A204.1 (cell line): ENCODE measurements around the gene MARS1.

Experiments
- FAIRE-seq: peaks from 2 replicates; lab custom pipeline; 2012; peaks lifted over from hg19 to GRCh38; lab: Jason Lieb, UNC

MARS1 gene

DNA sequence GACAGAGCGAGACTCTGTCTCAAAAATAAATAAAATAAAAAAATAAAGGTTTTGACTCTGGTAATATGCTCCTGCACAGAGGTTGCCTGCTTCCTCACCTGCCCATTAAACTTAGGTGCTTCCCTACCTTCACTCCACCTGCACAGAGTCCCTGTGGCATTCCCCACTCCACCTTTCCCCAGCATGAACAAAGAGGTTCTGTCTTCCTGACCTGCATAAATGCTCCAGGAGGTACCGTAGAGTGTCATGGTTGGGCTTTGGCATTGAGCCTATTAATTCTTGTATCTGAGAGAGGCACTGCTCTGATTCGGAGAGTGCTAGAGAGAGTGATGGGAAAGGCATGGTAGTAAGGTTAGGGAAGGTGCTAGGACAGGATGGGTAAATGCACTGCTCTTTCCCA, 14.5 kb upstream of the MARS1 start:
- FAIRE-seq, result no peak

DNA sequence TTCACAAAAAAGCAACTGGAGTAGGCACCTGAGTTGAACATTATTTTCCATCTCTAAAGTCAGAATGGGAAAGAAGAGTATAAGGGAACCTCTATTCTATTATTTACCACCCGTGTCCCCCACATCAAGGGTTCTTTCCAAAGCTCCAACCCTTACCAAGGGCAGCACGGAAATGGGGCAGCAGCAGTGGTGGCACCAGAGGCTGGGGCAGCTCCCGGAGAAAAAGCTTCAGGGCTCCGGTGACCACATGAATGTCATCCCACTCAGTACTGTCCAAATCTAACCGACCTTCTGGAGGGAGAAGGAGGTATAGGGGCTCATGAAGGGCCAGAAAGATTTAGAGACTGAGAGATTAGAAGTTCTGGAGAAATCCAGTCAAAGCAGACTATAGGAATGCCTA, 14.0 kb upstream of the MARS1 start:
- FAIRE-seq, result no peak

DNA sequence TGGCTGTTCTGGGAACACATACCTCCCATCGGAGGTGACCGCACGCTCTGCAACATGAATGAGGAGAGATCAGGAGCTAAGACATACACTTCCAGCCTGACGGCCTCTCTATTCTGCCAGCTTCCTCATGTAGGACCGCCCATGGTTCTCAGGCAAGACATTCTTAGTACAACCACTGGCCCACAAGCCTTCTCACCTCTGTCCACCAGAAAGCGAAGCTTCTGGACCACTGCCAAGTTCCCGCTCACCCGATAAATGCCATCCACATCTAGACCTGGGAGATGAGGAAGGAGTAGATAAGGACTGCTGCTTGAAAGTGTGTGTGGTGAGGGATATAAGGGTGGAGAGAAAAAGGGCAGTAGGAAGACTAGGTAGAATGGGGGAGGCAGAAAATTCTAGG, 13.4 kb upstream of the MARS1 start:
- no peak for FAIRE-seq

DNA sequence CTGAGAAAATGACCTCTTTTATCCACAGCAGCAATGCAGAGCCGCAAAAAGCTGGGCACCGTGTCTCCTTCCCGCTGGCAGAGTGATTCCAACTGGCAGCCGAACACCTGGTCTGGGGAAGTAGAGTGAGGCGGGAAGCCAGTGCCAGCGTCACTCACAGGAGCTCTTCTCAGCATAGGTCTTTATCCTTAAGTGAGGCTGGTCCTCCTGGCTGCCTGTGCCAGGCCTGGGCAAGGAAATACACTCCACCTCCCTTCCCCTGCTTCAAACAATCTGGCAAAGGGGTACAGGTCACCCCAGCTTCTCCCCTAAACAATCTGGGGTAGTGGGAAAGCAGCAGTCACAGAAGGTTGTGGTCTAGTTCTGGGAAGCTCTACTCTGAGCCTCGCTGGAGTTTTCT, 13.0 kb upstream of the MARS1 start:
- FAIRE-seq, result no peak

DNA sequence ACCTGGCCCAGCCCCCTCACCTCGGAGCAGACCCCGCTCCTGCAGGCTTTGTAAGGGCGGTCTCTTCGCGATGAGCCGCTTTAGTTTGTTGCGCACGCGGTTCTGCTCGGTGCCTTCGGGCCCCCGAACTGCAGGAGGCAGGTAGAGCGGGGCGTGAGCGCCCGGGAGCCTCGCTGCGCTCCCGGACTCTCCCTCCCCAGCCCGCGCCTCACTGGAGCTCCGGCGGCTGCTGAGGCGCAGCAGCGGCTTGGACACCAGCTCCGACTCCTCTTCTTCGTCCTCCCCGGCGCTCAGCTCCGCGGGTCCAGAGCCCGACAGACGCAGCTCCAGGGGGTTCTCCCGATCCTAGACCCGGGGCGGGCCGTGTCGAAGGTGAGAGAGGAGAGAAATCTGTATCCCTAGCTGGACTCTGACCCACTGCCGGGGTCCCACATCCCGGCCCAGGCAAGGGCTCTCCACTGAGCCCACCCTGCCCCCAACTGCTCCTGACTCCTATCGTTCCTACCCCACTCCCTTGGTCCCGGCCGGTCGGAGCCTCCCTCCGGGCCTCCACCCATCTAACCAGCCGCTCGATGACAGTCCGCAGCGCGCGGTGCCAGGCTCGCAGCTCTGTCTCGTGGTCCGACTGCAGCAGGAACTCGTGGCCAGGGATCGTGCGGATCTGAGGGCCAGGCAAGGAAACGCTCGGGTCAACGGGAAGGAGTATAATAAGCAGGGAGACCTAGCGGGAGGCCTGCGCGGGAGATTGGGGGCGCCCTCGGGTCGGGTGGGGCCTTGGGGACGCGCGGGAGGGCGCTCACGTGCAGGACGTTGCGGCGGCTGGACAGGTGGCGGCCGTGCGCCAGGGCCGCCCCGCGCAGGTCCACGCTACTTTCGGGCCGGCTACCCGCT, 12.4 kb upstream of the MARS1 start:
- FAIRE-seq, result no peak

DNA sequence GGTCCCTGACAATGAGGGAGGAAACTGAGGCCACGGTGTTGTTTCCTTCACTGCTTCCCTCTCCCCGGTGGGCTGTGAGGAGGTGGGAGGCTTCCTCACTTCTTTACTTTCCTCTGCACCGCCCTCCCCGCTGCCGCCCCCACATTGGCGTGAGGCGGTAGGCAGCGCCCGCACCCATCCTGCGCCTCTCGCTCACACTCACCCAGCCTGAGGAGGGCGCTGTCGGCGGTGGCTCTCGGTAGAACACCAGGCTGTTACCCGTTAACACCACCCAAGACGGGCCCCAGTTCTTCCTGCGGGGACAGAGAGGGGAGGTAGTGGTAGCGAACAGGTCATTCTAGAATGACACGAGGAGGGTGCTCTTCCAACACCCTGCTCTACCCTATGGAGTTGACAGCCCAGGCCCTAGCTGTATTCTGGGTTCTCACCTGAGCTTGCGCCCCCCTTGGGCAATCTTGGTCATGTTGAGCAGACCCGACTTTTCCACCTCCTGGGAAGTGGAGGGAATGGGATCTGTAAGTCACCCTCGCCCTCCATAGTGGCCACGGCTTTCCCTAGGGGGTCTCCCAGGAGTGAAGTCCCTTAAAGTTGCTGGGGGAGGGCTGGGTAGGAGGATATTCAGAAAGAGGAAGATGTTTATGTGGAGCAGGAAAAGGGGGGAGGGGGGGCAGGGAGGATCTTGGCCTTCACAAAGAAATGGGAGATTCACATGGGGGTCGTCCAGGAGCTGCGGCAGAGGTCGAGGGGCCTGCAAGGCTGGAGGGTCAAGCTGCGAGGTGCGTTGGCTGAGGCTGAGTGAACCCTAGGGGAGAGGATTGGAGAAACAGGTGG, 11.5 kb upstream of the MARS1 start:
- no peak for FAIRE-seq

DNA sequence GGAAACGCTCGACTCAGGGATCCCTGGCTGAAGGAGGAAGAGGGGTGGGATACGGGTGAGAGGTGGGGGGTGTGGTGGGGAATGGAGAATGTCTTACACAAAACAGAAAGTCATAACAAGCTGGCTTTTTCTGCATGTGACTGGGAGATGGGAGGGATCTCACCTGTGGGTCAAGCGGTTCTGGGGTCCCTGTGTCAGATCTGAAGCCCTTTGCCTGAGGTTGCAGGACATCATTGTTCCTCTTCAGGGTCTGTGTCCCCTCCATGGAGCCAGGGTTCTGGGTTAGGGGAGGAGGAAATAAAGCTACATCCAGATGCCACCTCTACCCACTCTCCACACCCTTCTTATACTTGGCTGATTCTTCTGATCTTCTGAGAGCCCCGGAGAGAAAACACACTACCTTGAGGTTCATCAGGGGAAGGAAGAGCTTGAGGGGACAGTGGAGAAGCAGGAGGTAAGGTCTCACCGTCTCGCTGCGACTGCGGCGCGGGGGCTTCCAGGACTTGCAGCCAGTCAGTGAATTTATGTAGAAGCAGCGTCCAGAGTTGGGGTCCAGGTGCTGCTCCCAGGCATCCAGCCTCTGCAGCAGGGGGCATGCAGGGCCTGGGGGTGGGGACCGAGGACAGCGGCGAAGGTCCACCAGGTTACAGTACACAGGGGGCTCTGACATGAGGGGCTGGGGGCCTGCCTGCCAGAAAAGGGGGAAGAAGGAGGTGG, 10.7 kb upstream of the MARS1 start:
- no peak for FAIRE-seq

DNA sequence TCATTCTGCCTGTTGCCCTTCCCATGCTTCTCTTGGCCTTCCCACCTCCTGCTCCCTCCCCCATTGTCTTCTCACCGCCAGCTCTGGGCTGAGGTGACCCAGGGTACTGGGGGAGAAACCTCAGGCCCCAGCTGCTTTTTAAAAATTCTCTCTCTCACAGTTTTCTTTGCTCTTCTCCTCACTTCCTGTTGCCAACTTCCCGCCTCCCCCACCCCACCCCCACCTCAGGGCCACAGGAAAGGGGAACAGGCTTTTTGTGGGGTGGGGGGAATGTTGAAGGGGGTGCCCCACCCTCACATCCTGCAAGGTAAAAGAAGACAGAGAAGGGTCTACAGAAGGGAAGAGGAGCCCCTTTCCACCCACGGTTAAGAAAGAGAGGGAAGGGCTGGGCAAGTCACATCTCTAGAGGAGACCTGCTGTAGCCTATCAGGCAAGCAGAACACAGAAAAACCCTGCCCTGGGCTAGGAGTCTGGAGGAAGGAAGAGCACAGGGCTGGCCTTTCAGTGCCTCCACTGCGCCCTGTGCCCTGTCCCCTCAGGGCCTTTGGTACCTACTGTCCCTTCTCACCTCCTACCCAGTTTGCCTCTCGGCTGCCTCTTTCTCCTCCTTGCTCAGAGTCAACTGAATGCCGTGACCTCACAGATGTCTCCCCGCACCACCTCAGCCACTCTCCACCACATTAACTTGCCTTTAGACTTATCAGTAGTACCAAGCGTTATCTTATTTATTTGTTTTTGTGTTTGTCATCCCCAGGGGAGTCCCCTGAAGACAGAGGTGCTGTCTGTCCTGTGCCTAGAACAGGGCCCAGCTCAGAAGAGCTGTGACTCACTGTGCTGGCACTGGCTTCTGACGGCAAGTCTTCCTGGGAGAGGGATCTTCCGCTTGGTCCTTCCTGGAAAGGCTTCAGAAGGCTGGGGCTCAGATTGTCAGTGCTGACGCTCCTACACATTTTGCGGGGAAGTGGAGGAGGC, 9.9 kb upstream of the MARS1 start:
- FAIRE-seq, result no peak

DNA sequence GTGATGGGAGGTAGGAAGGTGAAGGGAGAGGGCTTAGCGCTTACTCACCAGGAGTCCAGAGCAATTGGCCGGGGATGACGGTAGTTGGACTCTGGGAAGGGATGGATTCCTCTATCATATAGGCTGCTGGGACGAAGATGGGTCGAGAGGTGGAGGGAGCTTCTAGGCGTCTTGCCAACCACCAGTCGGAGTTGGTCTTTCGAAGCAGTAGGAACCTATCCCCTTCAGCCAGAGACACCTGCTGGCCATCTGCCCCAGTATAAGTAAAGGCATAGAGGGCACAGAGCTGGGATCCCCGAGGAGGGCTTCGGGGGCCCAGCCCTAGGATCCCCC, 8.9 kb upstream of the MARS1 start:
- FAIRE-seq, result no peak

DNA sequence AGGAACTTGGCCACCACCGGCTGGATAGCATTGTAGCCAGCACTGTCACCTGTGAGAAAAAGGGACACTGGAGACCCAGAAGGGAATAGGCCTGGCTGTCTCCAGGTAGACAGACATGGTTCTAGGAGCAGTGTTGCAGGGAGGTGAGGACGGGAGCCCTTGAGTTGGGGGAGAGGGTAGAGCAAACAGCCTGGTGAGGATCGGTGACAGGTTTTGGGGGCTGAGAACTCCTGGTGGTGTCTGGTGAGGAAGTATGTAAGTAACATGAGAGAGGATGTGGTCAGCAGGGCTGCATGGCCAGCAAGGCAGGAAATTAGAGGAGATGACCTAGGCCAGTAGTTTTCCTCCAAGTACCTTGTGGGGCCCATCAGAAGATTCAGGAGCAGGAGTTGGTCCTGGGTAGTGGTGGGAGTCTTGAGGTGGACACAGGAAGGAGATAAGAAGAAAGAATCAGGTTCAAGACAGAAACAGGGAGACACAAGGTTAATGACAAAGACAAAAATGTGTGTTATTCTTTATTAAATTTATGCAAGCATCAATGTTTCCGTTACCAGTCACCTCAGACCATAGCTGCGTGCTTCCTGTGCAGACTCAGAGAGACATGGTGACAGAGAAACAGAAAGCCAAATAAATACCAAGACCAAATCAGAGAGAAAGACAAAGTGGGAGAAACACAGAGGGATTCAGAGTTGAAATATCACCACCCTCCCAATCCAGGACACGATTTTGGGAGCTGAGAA, 8.3 kb upstream of the MARS1 start, which contains the start of gene ARHGAP9:
Gene ARHGAP9 (minus strand): TSS at position 491 of the 740 bp plus-strand sequence. CDS start 460 bp downstream, at position 31.
- no peak for FAIRE-seq

DNA sequence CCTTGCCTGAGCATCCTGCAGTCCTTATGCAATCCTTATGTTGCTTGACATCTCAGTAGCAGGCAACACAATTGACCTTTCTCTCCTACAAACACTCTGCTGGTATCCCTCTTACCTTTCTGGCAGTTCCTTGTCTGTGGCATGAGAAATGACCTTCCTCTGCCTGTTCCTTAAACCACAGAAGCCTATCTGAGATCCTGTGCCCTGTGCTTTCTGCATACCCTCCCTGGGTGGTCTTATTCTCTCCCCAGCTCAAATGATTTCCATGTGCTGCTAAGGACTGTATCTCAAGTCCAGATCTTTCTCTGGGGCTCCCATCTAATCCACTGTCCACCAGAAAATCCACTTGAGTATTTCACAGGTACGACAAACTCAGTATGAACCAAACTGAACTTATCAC, 6.2 kb upstream of the MARS1 start:
- no peak for FAIRE-seq

DNA sequence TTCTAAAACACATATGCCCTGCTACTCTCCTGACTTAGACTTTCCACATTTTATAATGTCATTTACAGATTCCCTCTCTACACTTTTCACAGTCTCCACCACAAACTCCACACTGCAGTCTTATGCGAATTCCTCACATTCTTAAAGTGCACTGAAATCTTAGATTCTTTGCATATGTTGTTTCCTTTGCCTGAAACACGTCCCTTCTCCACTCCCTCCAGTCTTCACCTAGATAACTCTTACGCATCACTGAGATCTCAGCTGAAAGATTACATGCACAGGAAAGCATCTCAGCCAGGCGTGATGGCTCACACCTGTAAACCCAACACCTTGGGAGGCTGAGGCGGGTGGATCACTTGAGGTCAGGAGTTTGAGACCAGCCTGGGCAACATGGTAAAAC, 4.4 kb upstream of the MARS1 start:
- FAIRE-seq, result no peak

DNA sequence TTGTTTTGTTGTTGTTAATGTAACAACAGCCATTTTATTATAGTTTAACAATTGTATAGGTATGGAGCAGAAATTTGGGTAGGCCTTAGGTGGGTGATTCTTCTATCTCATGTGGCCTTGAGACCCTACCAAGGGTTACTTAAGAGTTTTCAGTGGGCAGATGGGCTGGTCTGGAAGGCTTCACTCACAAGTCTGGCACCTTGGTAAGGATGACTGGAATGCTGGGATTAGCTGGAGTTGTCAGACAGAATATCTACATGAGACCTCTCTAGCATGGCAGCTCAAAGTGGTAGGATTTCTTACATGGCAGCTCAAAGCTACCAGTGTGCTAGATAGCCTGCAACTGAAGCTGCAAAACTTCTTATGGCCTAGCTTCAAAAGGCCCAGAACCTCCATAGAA, 2.2 kb upstream of the MARS1 start:
- FAIRE-seq, result no peak

DNA sequence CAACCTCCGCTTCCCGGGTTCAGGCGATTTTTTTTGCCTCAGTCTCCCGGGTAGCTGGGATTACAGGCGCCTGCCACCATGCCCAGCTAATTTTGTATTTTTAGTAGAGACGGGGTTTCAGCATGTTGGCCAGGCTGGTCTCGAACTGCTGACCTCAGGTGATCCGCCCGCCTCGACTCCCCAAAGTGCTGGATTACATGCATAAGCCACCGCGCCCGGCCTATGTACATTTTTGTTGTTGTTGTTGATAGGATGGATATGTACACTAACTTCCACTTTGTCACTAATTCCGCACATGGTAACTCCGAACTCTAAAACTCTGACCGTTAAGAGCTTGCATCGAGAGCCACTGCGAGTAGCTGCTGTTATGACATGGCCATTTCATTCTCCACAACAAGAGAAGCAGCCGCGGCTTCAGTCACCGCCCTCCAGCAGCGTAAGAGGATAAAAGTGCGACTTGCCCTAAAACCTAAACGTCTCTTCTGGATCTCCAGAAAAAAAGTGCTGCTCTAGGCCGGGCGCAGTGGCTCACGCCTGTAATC, 742 bp upstream of the MARS1 start:
- FAIRE-seq, result no peak

DNA sequence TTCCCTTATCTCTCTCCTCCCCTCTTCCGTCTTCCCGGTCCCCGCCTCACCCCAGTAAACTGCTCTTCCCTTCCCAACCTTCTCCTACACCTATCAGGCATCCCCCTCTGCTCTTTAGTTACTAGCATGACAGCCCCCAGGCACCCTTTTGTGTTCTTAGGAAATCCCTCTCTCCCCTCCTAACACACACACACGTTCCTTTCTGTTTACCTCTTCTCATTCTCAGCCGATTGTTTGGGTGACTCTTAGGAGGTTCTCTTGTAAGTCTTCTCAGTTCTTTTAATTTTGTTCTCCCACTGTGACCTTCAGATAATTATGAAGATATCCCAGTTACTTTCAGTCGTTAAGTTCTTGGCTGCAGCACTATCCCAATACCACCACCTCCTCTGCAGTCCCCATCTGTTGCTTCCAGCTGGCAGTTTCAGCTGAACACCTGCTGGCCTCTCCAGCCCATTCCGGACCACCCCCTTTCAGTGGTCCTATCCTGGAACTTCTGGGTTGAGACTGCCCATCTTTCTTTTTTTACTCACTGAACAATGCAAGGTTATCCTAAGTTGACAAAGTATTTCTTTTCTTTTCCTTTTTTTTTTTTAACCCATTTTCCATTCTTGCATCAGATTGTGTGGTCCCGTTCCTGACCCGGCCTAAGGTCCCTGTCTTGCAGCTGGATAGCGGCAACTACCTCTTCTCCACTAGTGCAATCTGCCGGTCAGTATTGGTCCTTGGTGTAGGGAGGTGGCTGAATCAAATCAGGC, 711 bp downstream of the MARS1 start:
- FAIRE-seq, result no peak

DNA sequence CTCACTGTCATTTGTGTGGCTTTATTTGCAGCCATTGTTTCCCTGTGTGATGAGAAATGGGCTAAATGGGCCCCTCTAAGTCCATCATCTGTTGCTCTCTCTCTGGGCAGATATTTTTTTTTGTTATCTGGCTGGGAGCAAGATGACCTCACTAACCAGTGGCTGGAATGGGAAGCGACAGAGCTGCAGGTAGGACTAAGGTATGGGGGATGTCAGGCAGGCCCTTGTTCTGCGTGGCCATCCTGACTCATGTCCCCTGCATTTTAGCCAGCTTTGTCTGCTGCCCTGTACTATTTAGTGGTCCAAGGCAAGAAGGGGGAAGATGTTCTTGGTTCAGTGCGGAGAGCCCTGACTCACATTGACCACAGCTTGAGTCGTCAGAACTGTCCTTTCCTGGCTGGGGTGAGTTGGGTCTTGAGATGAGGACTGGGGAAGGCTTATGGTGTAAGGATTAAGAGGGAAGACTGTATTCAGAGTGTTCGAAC, 1.3 kb downstream of the MARS1 start:
- no peak for FAIRE-seq

DNA sequence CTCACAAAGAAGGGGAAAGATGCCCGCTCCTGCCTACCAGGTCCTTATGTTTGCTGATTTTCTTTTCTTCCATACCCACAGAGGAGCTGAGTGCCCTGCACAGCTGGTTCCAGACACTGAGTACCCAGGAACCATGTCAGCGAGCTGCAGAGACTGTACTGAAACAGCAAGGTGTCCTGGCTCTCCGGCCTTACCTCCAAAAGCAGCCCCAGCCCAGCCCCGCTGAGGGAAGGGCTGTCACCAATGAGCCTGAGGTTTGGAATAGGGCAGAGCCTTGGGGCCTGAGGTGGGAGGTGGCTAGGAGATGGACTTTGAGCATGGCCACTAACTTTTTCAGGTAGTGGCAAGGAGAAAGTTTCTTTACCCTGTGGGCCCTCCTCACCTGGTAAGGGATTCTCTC, 2.3 kb downstream of the MARS1 start:
- FAIRE-seq, result no peak

DNA sequence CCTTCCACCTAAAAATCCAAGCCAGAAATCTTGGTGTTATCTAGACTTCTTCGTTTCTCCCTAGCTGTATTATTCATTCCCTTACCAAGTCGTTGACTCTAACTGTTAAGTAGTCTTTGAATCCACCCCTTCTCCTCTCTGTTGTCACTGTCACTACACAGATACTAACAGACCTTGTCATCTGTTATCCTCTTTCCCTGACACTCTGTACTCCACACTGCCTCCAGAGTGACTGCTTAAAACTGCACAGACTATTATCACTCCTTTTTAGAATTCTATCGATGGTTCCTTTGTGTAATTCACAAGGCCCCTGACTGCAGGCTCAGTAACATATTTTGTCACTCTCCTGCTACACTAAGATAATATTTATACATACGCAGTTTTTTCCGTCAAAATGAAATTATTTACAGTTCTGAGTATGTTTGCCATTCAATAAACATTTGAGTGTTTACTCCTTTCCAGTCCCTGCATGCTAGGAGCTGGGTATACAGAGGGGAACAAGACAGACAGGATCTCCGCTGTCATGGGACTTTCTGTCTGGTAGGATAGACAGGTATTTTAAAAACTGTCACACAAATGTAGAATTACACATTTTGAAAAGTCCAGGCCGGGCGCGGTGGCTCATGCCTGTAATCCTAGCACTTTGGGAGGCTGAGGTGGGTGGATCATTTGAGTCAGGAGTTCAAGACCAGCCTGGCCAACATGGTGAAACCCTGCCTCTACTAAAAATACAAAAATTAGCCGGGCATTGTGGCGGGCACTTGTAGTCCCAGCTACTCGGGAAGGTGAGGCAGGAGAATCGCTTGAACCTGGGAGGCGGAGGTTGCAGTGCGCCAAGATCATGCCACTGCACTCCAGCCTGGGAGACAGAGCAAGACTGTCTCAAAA, 3.8 kb downstream of the MARS1 start:
- FAIRE-seq, result no peak
